ENCODE data around the gene IL20. TPM values are rescaled to one million over a fixed set of nuclear protein-coding genes. Genes with fewer than 3 reads are reported as not detected.

Gene IL20
- total and polyA plus RNA-seq, 2 experiments from 2014 or later, result not detected

DNA sequence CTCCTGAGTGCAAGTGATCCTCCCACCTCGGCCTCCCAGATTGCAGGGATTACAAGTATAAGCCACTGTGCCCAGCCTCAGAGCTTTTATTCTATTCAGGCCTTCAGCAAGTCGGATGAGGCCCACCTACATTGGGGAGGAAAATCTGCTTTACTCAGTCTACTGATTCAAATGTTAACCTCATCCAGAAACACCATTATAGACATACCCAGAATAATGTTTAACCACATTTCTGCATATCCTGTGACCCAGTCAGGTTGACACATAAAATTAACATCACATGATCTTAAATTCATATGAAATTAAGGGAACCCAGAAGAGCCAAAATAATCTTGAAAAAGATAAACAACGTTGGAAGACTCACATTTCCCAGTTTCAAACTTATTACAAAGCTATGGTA, 14.9 kb downstream of the IL20 start:
- peaks cover 4% of the 10 kb centered on the region for H3K9me3 ChIP-seq (ENCODE audit: low read depth)
- no peaks in the 10 kb centered on the region for H3K27me3 ChIP-seq
- H3K4me3 ChIP-seq, result no peak overlapping the region
- no peak overlapping the region for H3K27ac ChIP-seq
- no peaks in the 10 kb centered on the region for H3K4me1 ChIP-seq (ENCODE audit: low read depth)
- DNase-seq (ENCODE audit: low read depth in 1 of 2, low spot score in 1 of 2), result no peak
- no peaks in the 10 kb centered on the region for H3K36me3 ChIP-seq
- TF ChIP-seq, protein P1, sequence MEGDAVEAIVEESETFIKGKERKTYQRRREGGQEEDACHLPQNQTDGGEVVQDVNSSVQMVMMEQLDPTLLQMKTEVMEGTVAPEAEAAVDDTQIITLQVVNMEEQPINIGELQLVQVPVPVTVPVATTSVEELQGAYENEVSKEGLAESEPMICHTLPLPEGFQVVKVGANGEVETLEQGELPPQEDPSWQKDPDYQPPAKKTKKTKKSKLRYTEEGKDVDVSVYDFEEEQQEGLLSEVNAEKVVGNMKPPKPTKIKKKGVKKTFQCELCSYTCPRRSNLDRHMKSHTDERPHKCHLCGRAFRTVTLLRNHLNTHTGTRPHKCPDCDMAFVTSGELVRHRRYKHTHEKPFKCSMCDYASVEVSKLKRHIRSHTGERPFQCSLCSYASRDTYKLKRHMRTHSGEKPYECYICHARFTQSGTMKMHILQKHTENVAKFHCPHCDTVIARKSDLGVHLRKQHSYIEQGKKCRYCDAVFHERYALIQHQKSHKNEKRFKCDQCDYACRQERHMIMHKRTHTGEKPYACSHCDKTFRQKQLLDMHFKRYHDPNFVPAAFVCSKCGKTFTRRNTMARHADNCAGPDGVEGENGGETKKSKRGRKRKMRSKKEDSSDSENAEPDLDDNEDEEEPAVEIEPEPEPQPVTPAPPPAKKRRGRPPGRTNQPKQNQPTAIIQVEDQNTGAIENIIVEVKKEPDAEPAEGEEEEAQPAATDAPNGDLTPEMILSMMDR (IDR thresholded peaks at IDR 0.05; ENCODE audit: low read depth, low read length), result no peak

DNA sequence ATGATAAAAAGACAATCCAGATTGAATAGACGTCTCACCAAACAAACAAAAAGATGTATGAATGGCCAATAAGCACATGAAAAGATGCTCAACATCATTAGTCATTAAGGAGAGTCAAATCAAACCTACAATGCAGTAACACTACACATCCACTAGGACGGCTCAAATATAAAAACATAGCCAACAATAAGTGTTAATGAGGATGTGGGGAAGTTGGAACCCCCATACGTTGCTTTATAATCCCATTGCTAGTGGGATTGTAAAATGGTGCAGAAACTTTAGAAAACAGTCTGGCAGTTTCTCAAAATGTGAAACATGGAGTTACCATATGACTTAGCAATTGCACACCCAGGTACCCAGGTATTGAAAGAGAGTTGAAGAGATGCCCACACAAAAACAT, 17.1 kb downstream of the IL20 start:
- DNase-seq (ENCODE audit: low read depth in 1 of 2, low spot score in 1 of 2), result no peak
- no peak overlapping the region for H3K27ac ChIP-seq
- no peaks in the 10 kb centered on the region for H3K27me3 ChIP-seq
- peaks cover 4% of the 10 kb centered on the region for H3K9me3 ChIP-seq (ENCODE audit: low read depth)
- no peak overlapping the region for H3K4me3 ChIP-seq
- H3K4me1 ChIP-seq (ENCODE audit: low read depth), result no peaks in the 10 kb centered on the region
- H3K36me3 ChIP-seq, result no peaks in the 10 kb centered on the region
- TF ChIP-seq, protein P1 (IDR thresholded peaks at IDR 0.05; ENCODE audit: low read depth, low read length), result no peak

DNA sequence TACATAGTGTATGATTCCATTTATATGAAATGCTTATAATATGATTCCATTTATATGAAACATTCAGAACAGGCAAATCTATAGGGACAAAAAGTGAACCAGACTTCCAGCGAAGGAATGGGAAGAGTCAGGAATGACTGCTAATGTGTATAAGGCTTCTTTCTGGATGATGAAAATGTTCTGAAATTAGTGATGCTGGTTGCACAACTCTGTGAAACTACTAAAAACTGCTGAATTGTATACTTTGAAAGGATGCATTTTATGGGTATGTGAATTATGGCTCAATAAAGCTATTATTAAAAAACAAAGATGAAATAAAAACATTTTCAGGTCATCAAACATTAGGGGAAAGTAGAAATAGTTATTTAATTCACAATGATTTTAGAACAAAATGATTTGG, 17.7 kb downstream of the IL20 start:
- DNase-seq (ENCODE audit: low read depth in 1 of 2, low spot score in 1 of 2), result peak in 1 of 2 donors; percentile 33
- TF ChIP-seq, protein P1 (IDR thresholded peaks at IDR 0.05; ENCODE audit: low read depth, low read length), result no peak

DNA sequence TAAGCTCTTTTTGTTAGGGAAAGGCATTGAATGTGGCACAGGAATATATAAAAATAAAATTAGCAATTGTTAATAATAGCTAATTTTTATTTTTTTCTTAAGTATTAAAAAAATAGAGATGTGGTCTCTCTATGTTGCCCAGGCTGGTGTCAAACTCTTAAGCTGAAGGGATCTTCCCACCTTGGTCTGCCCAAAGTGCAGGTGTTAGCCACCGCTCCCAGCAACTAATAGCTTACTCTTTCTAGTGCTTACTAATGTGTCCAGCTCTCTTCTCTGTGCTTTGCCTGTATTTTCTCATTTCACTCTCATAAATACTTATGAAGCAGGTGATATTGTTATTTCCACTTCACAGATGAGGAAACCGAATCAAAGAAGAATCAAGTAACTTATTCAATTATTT, 18.5 kb downstream of the IL20 start:
- no peak for DNase-seq (ENCODE audit: low read depth in 1 of 2, low spot score in 1 of 2)
- H3K4me1 ChIP-seq (ENCODE audit: low read depth), result no peaks in the 10 kb centered on the region
- H3K9me3 ChIP-seq (ENCODE audit: low read depth), result no peaks in the 10 kb centered on the region
- TF ChIP-seq, protein P1 (IDR thresholded peaks at IDR 0.05; ENCODE audit: low read depth, low read length), result no peak
- no peaks in the 10 kb centered on the region for H3K27me3 ChIP-seq
- no peak overlapping the region for H3K27ac ChIP-seq
- no peak overlapping the region for H3K4me3 ChIP-seq
- H3K36me3 ChIP-seq, result no peaks in the 10 kb centered on the region

More for the DNA sequence above, 17.7 kb downstream of the IL20 start:
- peaks cover 4% of the 10 kb centered on the region for H3K9me3 ChIP-seq (ENCODE audit: low read depth)
- no peak overlapping the region for H3K4me3 ChIP-seq
- H3K36me3 ChIP-seq, result no peaks in the 10 kb centered on the region
- H3K27ac ChIP-seq, result no peak overlapping the region
- H3K27me3 ChIP-seq, result no peaks in the 10 kb centered on the region
- no peaks in the 10 kb centered on the region for H3K4me1 ChIP-seq (ENCODE audit: low read depth)

DNA sequence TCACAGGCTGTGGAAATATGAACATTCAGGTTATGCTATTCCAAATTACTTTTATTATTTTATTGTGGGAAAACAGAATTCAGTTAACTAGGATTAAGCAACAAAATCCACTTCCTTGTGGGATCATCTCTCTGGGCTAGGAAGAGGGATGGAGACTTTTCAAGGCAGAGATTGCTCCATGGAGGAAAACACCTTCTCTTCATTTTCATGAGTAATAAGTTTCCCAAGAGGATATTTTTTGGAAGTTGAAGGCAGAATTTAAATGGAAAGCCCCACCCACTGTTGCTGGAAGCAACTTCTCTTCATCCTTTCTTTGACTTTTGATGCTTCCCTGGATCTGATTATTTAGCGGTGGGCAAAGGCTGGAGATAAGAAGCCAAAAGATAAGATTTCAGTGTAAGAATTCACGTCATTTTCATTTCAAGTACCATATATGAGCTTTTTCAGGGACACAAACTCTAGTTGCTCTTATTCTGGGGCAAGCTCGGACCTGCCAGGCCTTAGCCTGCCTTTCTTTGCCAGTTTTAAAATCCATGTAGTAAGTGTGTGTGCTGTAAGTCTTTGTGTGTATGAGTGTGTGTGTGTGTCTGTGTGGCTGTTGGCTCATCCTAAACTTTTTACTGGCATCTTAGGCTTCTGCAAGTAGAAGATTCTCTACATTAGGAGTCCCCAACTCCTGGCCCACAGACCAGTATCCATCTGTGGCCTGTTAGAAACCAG, 20.1 kb downstream of the IL20 start:
- TF ChIP-seq, protein P1 (IDR thresholded peaks at IDR 0.05; ENCODE audit: low read depth, low read length), result no peak
- Histone ChIP-seq H3K9me3 (ENCODE audit: low read depth) (no peaks in the 10 kb centered on the region), H3K27ac (no peak overlapping the region), H3K27me3 (no peaks in the 10 kb centered on the region), H3K36me3 (no peaks in the 10 kb centered on the region), H3K4me3 (no peak overlapping the region), H3K4me1 (ENCODE audit: low read depth) (no peaks in the 10 kb centered on the region)
- DNase-seq (ENCODE audit: low read depth in 1 of 2, low spot score in 1 of 2), result peak in 1 of 2 donors; percentile 58

Measured in cardiac muscle cell (in vitro differentiated cells and primary cell).